GM10266 (cell line): ENCODE results near the gene ZFAND3.

Experiments
- DNase-seq: peaks from one replicate; pipeline ENCODE4 v3.0.0; 2012; ENCODE audit errors: extremely low spot score
- TF ChIP-seq, protein P1 (sequence below): IDR thresholded peaks from 2 replicates; pipeline ENCODE4 v1.5.1; 2012; ENCODE audit warnings: mild to moderate bottlenecking, low read depth; ENCODE audit not compliant: control insufficient read depth, insufficient read depth; ENCODE audit errors: missing control alignments

Gene ZFAND3

DNA sequence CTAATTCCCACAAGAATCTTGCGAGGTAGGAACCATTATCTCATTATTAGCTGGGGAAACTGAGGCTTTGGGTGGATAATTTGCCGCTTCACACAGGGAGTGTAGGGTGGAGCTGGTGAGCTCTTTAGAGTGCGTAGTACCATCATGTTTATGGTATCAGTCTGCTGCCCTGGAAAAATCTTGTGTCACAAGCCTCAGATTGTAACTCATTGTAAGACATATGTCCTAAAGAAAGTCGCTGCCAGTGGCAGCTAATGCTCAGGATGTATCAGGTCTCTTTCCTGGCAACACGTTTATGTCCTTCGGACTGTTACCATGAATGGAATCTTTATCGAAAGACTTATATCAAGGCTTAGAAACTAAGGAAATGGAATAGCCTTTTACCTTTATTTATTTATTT is 1.9 kb downstream of the ZFAND3 start:
- no peak for DNase-seq
- TF ChIP-seq, protein P1, sequence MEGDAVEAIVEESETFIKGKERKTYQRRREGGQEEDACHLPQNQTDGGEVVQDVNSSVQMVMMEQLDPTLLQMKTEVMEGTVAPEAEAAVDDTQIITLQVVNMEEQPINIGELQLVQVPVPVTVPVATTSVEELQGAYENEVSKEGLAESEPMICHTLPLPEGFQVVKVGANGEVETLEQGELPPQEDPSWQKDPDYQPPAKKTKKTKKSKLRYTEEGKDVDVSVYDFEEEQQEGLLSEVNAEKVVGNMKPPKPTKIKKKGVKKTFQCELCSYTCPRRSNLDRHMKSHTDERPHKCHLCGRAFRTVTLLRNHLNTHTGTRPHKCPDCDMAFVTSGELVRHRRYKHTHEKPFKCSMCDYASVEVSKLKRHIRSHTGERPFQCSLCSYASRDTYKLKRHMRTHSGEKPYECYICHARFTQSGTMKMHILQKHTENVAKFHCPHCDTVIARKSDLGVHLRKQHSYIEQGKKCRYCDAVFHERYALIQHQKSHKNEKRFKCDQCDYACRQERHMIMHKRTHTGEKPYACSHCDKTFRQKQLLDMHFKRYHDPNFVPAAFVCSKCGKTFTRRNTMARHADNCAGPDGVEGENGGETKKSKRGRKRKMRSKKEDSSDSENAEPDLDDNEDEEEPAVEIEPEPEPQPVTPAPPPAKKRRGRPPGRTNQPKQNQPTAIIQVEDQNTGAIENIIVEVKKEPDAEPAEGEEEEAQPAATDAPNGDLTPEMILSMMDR: no peak

DNA sequence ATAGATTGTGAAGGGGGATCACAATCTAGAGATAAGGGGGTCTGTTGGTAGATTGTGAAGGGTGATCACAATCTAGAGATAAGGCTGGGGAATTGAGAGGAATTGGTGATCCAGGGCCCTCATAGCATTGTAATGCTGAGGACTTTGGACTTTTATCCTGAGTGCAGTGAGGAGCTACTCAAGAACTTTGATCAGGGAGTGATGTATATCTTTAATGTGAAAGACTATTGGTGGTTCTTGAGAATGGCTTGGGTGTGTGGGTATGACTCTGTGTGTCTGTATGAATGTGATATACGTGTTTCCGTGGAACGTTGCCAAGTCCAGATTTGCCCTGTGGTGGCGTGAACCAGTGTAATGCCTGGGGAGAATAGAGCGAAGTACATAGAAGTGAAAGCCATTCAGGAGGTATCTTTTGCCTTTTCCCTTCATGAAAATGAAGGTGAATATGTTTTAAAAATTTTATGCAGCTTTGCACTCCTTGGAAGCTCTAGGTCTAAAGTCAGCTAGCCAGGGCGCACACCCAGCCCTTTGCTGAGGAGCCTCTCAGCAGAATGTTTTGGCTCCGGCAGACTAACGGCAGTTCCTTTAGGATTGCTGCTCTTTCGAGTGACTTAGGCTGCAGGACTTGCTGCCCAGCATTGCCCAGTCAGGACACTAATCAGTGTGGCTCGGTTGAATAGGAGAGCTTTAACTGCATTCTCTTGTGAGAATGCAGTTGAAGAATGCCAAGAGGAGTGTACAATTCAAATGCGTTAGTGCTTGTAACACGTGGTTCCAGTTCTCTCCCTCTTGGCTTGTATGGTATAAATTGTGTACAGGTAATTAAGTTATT is 3.5 kb downstream of the ZFAND3 start:
- TF ChIP-seq, protein P1: no peak
- DNase-seq: no peak

DNA sequence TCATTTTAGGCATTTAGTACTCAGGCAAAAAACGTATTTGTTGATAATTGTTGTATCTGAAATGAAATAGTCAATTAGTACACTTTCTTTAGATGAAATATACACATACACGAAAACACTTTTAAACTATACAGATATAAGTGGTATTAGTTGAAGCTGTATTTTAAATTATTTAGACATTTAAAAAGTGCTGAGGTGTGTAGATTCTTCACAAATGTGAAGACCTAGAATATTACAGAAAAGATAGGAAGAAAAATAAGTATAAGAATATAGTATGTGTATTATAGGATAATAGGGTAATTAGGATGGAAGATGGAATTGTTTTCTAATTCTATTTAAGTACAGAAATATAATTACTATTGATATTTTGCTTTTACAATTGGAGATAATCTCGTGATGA is 4.6 kb downstream of the ZFAND3 start:
- no peak for DNase-seq
- TF ChIP-seq, protein P1: no peak

DNA sequence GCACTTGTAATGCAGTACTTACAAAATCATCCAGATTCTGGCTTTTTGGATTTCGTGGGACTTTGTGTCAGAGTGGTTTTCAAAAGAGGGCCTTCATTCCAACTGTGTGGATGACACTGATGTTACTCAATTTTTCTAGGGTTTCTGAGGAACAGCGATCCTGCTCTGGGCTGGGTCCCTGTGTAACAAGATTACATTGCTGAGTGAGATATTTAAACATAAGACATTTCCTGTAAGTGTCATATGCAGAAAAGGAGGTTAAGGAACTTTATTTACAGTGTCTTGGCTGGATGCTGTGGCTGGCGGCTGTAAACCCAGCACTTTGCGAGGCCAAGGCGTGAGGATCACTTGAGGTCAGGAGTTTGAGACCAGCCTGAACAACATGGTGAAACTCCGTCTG is 6.7 kb downstream of the ZFAND3 start:
- no peak for DNase-seq
- TF ChIP-seq, protein P1: no peak

DNA sequence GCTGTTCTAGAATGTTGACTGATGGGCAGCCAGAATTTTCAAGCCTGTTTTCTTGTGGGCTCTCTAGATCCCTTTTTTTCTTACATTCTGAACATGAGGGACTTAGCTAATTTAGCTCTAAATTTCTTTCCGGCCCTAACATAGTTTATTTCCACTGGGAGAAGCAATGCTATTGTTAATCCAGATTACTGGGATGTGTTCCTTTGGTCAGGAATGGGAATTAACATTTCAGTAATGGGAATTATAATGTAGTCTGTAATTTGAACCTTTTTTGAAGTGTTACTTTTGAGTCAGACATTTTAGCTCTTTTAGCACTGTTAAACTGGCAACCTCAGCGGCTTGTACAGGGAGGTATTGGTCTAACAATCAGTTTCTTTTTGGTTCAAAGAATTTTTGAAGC is 7.5 kb downstream of the ZFAND3 start:
- no peak for DNase-seq
- TF ChIP-seq, protein P1: no peak

DNA sequence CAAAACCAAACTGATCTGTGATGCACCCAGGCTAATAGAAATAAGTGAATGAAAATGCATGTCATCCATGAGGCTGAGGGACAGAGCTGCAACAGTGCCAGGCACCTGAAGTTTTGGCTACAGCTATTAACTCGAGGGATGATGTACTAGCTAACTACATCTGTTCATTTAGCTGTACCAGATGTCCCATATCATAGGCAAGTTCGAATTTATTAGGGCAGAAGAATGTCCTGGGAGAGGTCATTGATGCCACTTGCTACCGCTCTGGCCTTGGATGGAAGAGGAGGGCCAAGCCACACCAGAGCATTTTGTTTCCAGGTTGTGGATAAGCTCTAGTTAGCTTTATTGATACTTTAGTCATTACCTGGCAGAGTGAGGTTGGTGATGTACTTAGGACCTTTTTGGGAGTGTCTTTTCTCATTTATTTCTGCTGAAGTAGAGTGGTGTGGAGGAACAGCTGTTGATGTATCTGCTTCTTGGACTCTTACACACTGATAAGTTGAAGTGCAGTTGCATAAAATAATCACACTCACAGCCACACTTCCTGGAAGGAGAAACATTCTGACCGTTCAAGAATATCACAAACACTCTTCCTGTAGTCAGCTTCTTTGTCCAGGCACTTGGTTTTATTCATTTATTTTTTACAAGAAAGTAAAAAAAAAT is 8.2 kb downstream of the ZFAND3 start:
- no peak for DNase-seq
- TF ChIP-seq, protein P1: no peak

DNA sequence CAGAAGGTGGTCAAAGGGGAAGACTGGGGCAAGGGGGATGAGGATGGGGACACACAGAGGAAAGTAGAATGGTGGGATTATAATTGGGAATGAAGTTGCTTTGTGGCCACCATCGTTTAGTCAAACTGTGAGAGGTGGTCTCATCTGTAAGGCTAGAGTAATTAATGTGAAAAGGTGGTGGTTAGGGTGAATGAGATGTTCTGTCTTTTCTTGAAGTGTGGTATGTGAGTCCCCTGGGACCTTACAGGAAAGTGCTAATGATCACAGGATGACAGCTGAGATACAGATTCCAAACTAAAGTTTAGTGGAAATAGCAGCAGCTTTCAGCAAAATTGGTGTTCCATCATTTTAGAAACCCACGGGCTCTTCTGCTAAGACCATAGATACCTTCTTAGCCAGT is 10.7 kb downstream of the ZFAND3 start:
- DNase-seq: peak; percentile 25
- TF ChIP-seq, protein P1: no peak
